ENCODE measurements around the gene ALDH8A1. TPM values are rescaled to one million over a fixed set of nuclear protein-coding genes. Genes with fewer than 3 reads are reported as not detected.
"Not testable (repeated sequence)": the region's sequence is repeated elsewhere in the genome, so short reads cannot be mapped to it uniquely, and the experiment has no call there.

ALDH8A1 gene
- total RNA-seq, 6 experiments from 2014 or later = not detected

GRCh38 chr6:134911547-134911946 is 38.4 kb downstream of the ALDH8A1 start:
- H3K9me3 Mint-ChIP-seq = no peaks in the 10 kb centered on the region
- TF ChIP-seq CTCF (IDR thresholded peaks at IDR 0.05) = no peak
- H3K27ac Mint-ChIP-seq = peak overlapping the region; percentile 97

GRCh38 chr6:134910593-134910935 is 39.3 kb downstream of the ALDH8A1 start:
- no peaks in the 10 kb centered on the region for H3K9me3 Mint-ChIP-seq
- DNase-seq = no peak
- no peak overlapping the region for H3K4me3 Mint-ChIP-seq
- H3K27me3 Mint-ChIP-seq (ENCODE audit: insufficient read depth) = peaks cover 2% of the 10 kb centered on the region; the same call in 1 of the 2 replicates
- H3K36me3 Mint-ChIP-seq (ENCODE audit: low read depth) = peaks cover 3% of the 10 kb centered on the region; the same call in 1 of the 2 replicates
- H3K27ac Mint-ChIP-seq = peak overlapping the region; percentile 97
- H3K4me1 Mint-ChIP-seq (ENCODE audit: low read depth) = peaks cover 51% of the 10 kb centered on the region
- no peak for TF ChIP-seq CTCF (IDR thresholded peaks at IDR 0.05)

More at GRCh38 chr6:134911547-134911946, 38.4 kb downstream of the ALDH8A1 start:
- Mint-ChIP-seq H3K27me3 (ENCODE audit: insufficient read depth) (peaks cover 4% of the 10 kb centered on the region; the same call in 1 of the 2 replicates), H3K36me3 (ENCODE audit: low read depth) (no peaks in the 10 kb centered on the region), H3K4me3 (no peak overlapping the region), H3K4me1 (ENCODE audit: low read depth) (peaks cover 51% of the 10 kb centered on the region)
- peak; percentile 75 for DNase-seq

- Mint-ChIP-seq H3K27ac (peak overlapping the region; percentile 97), H3K4me3 (peak overlapping the region; percentile 83)
Observed at GRCh38 chr6:134909701-134910592, 40.0 kb downstream of the ALDH8A1 start.

GRCh38 chr6:134908906-134909516 is 40.9 kb downstream of the ALDH8A1 start:
- peak overlapping the region; percentile 83 for H3K4me3 Mint-ChIP-seq
- H3K36me3 Mint-ChIP-seq (ENCODE audit: low read depth) = peaks cover 7% of the 10 kb centered on the region; the same call in 1 of the 2 replicates
- DNase-seq = peak; percentile 97
- peak overlapping the region; percentile 97 for H3K27ac Mint-ChIP-seq
- H3K9me3 Mint-ChIP-seq = no peaks in the 10 kb centered on the region
- 0 out of 2 replicates have a peak, but pooled peaks cover 2% of the 10 kb centered on the region for H3K27me3 Mint-ChIP-seq (ENCODE audit: insufficient read depth)
- peaks cover 51% of the 10 kb centered on the region for H3K4me1 Mint-ChIP-seq (ENCODE audit: low read depth)
- no peak for TF ChIP-seq CTCF (IDR thresholded peaks at IDR 0.05)

More at GRCh38 chr6:134909701-134910592, 40.0 kb downstream of the ALDH8A1 start:
- TF ChIP-seq CTCF (IDR thresholded peaks at IDR 0.05) = no peak
- H3K27me3 Mint-ChIP-seq (ENCODE audit: insufficient read depth) = 0 out of 2 replicates have a peak, but pooled peaks cover 2% of the 10 kb centered on the region
- peaks cover 7% of the 10 kb centered on the region; the same call in 1 of the 2 replicates for H3K36me3 Mint-ChIP-seq (ENCODE audit: low read depth)
- peaks cover 51% of the 10 kb centered on the region for H3K4me1 Mint-ChIP-seq (ENCODE audit: low read depth)
- no peaks in the 10 kb centered on the region for H3K9me3 Mint-ChIP-seq
- no peak for DNase-seq

GRCh38 chr6:134904731-134905130 is 45.2 kb downstream of the ALDH8A1 start:
- not testable (repeated sequence) for DNase-seq; H3K27me3 Mint-ChIP-seq (ENCODE audit: insufficient read depth); H3K9me3 Mint-ChIP-seq; H3K4me3 Mint-ChIP-seq; H3K36me3 Mint-ChIP-seq (ENCODE audit: low read depth); H3K27ac Mint-ChIP-seq
- peaks cover 34% of the 10 kb centered on the region for H3K4me1 Mint-ChIP-seq (ENCODE audit: low read depth)

GRCh38 chr6:134903448-134903847 is 46.5 kb downstream of the ALDH8A1 start:
- Mint-ChIP-seq H3K27ac (no peak overlapping the region), H3K4me1 (ENCODE audit: low read depth) (peaks cover 22% of the 10 kb centered on the region), H3K36me3 (ENCODE audit: low read depth) (peaks cover 7% of the 10 kb centered on the region; the same call in 1 of the 2 replicates), H3K9me3 (no peaks in the 10 kb centered on the region), H3K27me3 (ENCODE audit: insufficient read depth) (no peaks in the 10 kb centered on the region; the same call in 1 of the 2 replicates), H3K4me3 (no peak overlapping the region)
- DNase-seq = no peak
- TF ChIP-seq CTCF (IDR thresholded peaks at IDR 0.05) = no peak

Data from HFFc6 (cell line).